ENCODE results near the gene MITF. TPM values are rescaled to one million over a fixed set of nuclear protein-coding genes. Genes with fewer than 3 reads are reported as not detected.

The MITF gene
- total RNA-seq, 1 experiment from 2014 or later: 4.3 TPM

DNA sequence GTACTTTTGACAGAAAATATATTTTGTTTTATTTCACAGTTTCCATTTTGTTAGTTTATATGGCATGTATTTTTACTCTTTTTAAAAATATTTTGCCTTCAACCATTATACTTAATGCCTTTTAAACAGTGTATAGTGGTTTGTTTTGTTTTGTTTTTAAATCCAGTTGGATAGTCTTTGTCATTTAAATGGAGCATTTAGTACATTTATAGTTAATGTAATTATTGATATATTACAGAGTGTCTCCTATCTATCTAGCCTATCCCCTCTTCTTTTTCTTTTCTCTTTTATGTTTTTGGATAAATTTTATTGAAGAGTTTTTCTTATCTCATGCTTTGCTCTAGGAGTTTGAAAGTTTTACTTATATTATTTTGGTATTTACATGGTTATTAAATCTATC, 263.9 kb downstream of the MITF start:
- ChIA-PET POLR2A (no interaction called here), CTCF (no interaction called here)
- no peaks in the 10 kb centered on the region for H3K9me3 Mint-ChIP-seq (ENCODE audit: unreplicated experiment)
- H3K4me1 Mint-ChIP-seq (ENCODE audit: low read depth, unreplicated experiment): no peaks in the 10 kb centered on the region
- BruUV-seq (replicated peaks): no TSS peak
- Histone ChIP-seq H3K36me3 (ENCODE audit: control insufficient read depth, insufficient read depth, low read length) (no peaks in the 10 kb centered on the region), H3K4me1 (no peaks in the 10 kb centered on the region), H3K9me3 (0 out of 2 replicates have a peak, but pooled peaks cover 4% of the 10 kb centered on the region), H3K27me3 (replicated peaks; ENCODE audit: control insufficient read depth, insufficient read depth, low read length) (no peaks in the 10 kb centered on the region), H3K4me3 (ENCODE audit: low read depth, low read length) (no peak overlapping the region)
- H3K27me3 Mint-ChIP-seq (ENCODE audit: insufficient read depth, unreplicated experiment): peaks cover 12% of the 10 kb centered on the region
- H3K36me3 Mint-ChIP-seq (ENCODE audit: insufficient read depth, unreplicated experiment): no peaks in the 10 kb centered on the region
- H3K27ac Mint-ChIP-seq (ENCODE audit: unreplicated experiment): no peak overlapping the region
- TF ChIP-seq, protein P1, sequence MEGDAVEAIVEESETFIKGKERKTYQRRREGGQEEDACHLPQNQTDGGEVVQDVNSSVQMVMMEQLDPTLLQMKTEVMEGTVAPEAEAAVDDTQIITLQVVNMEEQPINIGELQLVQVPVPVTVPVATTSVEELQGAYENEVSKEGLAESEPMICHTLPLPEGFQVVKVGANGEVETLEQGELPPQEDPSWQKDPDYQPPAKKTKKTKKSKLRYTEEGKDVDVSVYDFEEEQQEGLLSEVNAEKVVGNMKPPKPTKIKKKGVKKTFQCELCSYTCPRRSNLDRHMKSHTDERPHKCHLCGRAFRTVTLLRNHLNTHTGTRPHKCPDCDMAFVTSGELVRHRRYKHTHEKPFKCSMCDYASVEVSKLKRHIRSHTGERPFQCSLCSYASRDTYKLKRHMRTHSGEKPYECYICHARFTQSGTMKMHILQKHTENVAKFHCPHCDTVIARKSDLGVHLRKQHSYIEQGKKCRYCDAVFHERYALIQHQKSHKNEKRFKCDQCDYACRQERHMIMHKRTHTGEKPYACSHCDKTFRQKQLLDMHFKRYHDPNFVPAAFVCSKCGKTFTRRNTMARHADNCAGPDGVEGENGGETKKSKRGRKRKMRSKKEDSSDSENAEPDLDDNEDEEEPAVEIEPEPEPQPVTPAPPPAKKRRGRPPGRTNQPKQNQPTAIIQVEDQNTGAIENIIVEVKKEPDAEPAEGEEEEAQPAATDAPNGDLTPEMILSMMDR (IDR thresholded peaks at IDR 0.05; ENCODE audit: insufficient read depth in 1 of 2, low read depth in 1 of 2, low read length in 1 of 2, severe bottlenecking in 1 of 2, unreplicated experiment in 1 of 2): no peak
- DNase-seq: no peak
- intact Hi-C loops (cut with micrococcal nuclease; ENCODE audit: unreplicated experiment): no loop called here
- no peak overlapping the region for H3K4me3 Mint-ChIP-seq (ENCODE audit: unreplicated experiment)

DNA sequence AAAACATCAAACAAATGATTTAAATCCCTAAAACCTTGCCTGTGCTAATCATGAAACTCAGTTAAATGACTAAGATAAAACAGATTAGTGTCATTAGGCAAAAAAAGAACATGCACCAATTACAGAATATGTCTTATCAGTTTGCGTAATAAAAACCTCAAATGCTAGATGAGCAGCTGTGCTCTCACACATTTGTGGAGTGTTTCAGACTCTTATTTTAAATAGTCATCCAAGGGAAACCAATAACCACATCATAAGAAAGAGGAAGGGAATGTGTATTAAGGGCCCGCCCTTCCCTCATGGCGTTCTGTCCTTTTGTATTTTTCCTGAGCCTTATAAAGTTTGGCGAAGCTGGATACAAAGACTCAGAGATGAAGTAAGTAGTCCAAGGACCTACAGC, 266.8 kb downstream of the MITF start:
- no peak overlapping the region for H3K4me3 Mint-ChIP-seq (ENCODE audit: unreplicated experiment)

DNA sequence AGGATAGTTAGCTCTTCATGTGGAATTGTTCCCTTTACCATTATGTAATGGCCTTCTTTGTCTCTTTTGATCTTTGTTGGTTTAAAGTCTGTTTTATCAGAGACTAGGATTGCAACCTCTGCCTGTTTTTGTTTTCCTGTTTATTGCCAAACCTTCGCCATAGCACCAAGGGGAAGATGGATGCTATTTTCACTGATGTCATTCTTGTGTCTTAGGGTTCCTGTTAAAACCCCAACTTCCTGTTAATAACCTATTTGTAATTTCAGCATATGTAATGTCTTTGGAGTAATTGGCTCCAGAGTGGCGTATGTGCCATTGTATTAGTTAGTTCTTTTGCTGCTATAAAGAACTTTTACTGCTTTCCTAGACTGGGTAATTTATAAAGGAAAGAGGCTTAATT, 271.1 kb downstream of the MITF start:
- Mint-ChIP-seq H3K4me3 (ENCODE audit: unreplicated experiment) (no peak overlapping the region), H3K27me3 (ENCODE audit: insufficient read depth, unreplicated experiment) (peaks cover 8% of the 10 kb centered on the region), H3K9me3 (ENCODE audit: unreplicated experiment) (no peaks in the 10 kb centered on the region), H3K36me3 (ENCODE audit: insufficient read depth, unreplicated experiment) (no peaks in the 10 kb centered on the region), H3K4me1 (ENCODE audit: low read depth, unreplicated experiment) (no peaks in the 10 kb centered on the region), H3K27ac (ENCODE audit: unreplicated experiment) (no peak overlapping the region)
- Histone ChIP-seq H3K4me3 (ENCODE audit: low read depth, low read length) (no peak overlapping the region), H3K4me1 (no peaks in the 10 kb centered on the region), H3K9me3 (no peaks in the 10 kb centered on the region), H3K27me3 (replicated peaks; ENCODE audit: control insufficient read depth, insufficient read depth, low read length) (no peaks in the 10 kb centered on the region), H3K36me3 (ENCODE audit: control insufficient read depth, insufficient read depth, low read length) (no peaks in the 10 kb centered on the region)
- no TSS peak for BruUV-seq (replicated peaks)
- intact Hi-C loops (cut with micrococcal nuclease; ENCODE audit: unreplicated experiment): no loop called here
- TF ChIP-seq, protein P1 (IDR thresholded peaks at IDR 0.05; ENCODE audit: insufficient read depth in 1 of 2, low read depth in 1 of 2, low read length in 1 of 2, severe bottlenecking in 1 of 2, unreplicated experiment in 1 of 2): no peak
- POLR2A ChIA-PET: no interaction called here
- no peak for DNase-seq
- CTCF ChIA-PET: no interaction called here

More for the DNA sequence above, 266.8 kb downstream of the MITF start:
- Mint-ChIP-seq H3K4me1 (ENCODE audit: low read depth, unreplicated experiment) (no peaks in the 10 kb centered on the region), H3K9me3 (ENCODE audit: unreplicated experiment) (no peaks in the 10 kb centered on the region), H3K36me3 (ENCODE audit: insufficient read depth, unreplicated experiment) (no peaks in the 10 kb centered on the region), H3K27me3 (ENCODE audit: insufficient read depth, unreplicated experiment) (peaks cover 8% of the 10 kb centered on the region), H3K27ac (ENCODE audit: unreplicated experiment) (no peak overlapping the region)
- no peak for DNase-seq
- no peaks in the 10 kb centered on the region for H3K4me1 ChIP-seq
- no peak overlapping the region for H3K4me3 ChIP-seq (ENCODE audit: low read depth, low read length)
- no TSS peak for BruUV-seq (replicated peaks)
- ChIA-PET CTCF (no interaction called here), POLR2A (no interaction called here)
- H3K36me3 ChIP-seq (ENCODE audit: control insufficient read depth, insufficient read depth, low read length): no peaks in the 10 kb centered on the region
- intact Hi-C loops (cut with micrococcal nuclease; ENCODE audit: unreplicated experiment): no loop called here
- TF ChIP-seq, protein P1 (IDR thresholded peaks at IDR 0.05; ENCODE audit: insufficient read depth in 1 of 2, low read depth in 1 of 2, low read length in 1 of 2, severe bottlenecking in 1 of 2, unreplicated experiment in 1 of 2): no peak
- no peaks in the 10 kb centered on the region for H3K27me3 ChIP-seq (replicated peaks; ENCODE audit: control insufficient read depth, insufficient read depth, low read length)
- 0 out of 2 replicates have a peak, but pooled peaks cover 4% of the 10 kb centered on the region for H3K9me3 ChIP-seq

Measured in Caco-2 (cell line).